Measurements from ENCODE around the gene KRT79.

- TF ChIP-seq CTCF (IDR thresholded peaks at IDR 0.05) (no peak), EP300 (IDR thresholded peaks at IDR 0.05; ENCODE audit: low read depth) (no peak), POLR2A (IDR thresholded peaks at IDR 0.05) (no peak), POLR2AphosphoS5 (IDR thresholded peaks at IDR 0.05) (no peak)
These were observed 14.6 kb upstream of the KRT79 start, which contains the start of gene KRT78 for GRCh38 chr12:52848661-52849255.
